ENCODE results near the gene WRNIP1.

WRNIP1 gene

DNA sequence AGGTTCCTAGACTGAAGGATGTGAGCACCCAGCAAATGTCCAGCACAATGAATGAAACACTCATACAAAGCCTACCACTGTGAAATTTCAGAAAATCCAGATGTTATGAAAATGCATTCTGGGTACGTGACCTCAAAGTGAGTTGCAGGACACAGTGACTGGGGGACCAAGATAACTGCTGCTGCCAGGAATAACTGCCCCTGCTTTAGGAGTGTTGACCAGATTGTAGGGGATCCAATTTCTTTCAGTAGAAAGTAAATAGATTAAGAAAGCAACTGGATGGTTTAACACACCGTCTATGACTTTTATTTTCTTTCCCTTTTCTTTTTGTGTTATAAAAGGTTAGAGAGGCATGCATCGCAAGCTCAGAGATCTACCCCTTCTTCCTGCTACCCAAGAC lies 44.0 kb upstream of the WRNIP1 start:
- TF ChIP-seq, protein P1, sequence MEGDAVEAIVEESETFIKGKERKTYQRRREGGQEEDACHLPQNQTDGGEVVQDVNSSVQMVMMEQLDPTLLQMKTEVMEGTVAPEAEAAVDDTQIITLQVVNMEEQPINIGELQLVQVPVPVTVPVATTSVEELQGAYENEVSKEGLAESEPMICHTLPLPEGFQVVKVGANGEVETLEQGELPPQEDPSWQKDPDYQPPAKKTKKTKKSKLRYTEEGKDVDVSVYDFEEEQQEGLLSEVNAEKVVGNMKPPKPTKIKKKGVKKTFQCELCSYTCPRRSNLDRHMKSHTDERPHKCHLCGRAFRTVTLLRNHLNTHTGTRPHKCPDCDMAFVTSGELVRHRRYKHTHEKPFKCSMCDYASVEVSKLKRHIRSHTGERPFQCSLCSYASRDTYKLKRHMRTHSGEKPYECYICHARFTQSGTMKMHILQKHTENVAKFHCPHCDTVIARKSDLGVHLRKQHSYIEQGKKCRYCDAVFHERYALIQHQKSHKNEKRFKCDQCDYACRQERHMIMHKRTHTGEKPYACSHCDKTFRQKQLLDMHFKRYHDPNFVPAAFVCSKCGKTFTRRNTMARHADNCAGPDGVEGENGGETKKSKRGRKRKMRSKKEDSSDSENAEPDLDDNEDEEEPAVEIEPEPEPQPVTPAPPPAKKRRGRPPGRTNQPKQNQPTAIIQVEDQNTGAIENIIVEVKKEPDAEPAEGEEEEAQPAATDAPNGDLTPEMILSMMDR (IDR thresholded peaks at IDR 0.05; ENCODE audit: insufficient read depth, low read length, missing control alignments) = no peak
- no peak for DNase-seq (ENCODE audit: low read depth, low spot score)
- H3K4me3 ChIP-seq (ENCODE audit: low read depth, low read length) = no peak overlapping the region
- CTCF ChIA-PET = no interaction called here
- POLR2A ChIA-PET = no interaction called here

DNA sequence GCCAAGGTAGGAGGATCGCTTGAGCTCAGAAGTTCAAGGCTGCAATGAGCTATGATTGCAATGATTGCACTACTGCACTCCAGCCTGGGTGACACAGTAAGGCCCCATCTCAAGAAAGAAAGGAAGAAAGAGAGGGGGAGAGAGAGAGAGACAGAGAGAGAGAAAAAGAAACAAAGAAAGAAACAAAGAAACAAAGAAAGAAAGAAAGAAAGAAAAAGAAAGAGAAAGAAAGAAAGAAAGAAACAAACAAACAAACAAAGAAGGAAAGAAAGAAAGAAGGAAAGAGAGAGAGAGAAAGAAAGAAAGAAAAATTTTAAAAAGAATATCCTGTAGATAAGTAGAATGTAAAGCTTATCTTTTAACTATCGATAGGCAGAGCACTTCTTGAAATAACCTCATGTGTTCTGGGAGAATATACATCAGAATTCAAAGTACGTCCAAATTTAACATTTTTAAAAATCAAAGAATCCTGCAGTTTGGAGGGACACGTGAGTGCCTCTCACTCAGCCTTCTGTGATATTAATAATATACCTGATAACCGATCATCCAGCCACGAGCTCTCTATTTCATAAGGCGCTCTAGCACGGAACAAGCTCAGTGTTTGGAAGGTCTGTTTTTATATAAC lies 39.7 kb upstream of the WRNIP1 start:
- ChIA-PET POLR2A (no interaction called here), CTCF (interaction anchor here (1.2 to 3.5 kb wide), 2 partner anchors 13 to 25 kb away, joined by 5 to 18 read pairs; partner anchors contain the start of gene MYLK4)
- DNase-seq (ENCODE audit: low read depth, low spot score) = no peak
- H3K4me3 ChIP-seq (ENCODE audit: low read depth, low read length) = no peak overlapping the region
- TF ChIP-seq, protein P1 (IDR thresholded peaks at IDR 0.05; ENCODE audit: insufficient read depth, low read length, missing control alignments) = no peak

DNA sequence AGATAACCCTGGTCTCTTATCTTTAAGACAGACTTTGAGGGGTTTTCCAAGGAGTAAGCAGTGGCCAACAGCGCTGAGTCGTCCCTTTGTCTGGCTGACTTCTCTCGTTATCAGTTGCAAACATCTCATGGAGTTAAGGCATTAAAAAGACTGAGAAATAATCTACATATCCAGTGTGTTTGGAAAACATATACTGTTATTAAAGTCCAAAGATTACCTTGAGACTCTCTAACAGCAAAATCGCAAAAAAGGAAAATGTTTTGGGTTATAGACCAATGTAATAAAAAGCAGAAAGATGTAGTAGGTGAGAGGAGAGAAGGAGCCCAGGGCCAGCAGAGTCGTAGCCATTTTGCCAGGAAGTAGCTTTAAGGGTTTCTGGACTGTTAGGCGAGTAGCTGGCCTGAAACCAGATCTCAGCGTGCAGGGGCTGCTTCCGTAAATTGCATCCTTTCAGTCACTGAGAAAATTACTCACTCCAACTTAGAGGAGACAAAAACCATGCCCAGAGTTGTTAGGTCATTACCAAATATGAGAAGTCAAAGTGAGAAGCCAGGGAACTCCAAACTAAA lies 39.1 kb upstream of the WRNIP1 start:
- H3K4me3 ChIP-seq (ENCODE audit: low read depth, low read length) = no peak overlapping the region
- ChIA-PET CTCF (interaction anchor here (1.0 to 1.2 kb wide), 2 partner anchors 12 to 24 kb away, joined by 5 to 6 read pairs; partner anchors contain the start of gene MYLK4), POLR2A (no interaction called here)
- DNase-seq (ENCODE audit: low read depth, low spot score) = no peak
- TF ChIP-seq, protein P1 (IDR thresholded peaks at IDR 0.05; ENCODE audit: insufficient read depth, low read length, missing control alignments) = no peak

DNA sequence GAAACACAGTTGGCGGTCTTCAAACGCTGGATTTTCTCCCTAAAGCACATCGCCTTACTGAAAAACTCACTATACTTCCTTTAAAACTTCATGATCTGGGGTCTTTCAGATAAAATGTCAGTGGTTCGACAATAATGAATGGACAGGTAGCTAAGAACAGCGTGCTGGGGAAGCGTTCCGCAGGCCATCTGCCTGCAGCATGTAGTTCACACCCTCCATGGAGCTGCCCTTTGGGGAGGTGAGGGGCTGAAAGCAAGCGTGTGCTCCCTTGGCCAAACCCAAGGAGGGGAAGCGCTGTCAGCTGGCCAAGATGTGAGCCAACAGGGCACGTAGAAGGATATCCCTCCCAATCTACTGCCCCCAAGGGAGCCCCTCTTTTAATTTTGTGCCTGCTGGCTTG lies 35.3 kb upstream of the WRNIP1 start:
- DNase-seq (ENCODE audit: low read depth, low spot score) = no peak
- no peak overlapping the region for H3K4me3 ChIP-seq (ENCODE audit: low read depth, low read length)
- CTCF ChIA-PET = interaction anchor here (1.6 kb wide), 1 partner anchor 20 kb away, joined by 3 read pairs; no protein-coding TSS in a partner anchor
- TF ChIP-seq, protein P1 (IDR thresholded peaks at IDR 0.05; ENCODE audit: insufficient read depth, low read length, missing control alignments) = no peak
- POLR2A ChIA-PET = no interaction called here

DNA sequence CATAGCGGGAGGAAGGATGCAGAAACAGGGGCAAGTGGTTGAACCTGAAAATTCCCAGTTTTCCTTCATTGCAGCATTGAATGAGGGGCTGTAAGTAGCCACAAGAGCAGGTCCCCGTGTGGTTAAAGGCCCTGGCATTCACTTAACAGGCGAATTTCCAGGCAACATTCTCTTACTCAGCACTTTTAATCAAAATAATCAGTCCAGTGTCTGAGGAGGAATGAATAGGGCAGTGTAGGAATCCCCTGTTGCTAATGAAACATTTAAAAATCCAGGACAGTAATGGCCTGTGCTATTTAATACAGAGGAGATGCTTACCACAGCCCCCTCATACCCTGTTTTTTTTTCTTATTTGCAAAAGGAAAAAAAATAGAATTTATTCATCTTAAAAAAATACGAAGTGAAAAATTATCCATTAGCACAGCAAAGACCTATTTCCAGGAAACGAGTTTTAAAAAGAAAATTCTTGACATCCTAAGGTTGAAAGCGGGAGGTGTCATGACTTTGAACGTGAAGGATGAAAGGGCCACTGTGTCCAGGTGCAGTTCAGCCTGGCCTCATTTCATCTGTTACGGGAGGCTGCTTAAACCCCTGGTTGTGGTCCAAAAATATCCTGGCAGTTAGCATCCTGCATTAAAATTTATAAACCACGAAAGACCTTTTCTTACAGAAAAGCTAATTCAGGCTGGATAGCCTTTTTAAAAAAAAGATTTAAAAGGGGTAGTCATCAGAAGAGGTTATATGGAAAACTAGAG lies 34.7 kb upstream of the WRNIP1 start:
- TF ChIP-seq, protein P1 (IDR thresholded peaks at IDR 0.05; ENCODE audit: insufficient read depth, low read length, missing control alignments) = no peak
- no peak overlapping the region for H3K4me3 ChIP-seq (ENCODE audit: low read depth, low read length)
- DNase-seq (ENCODE audit: low read depth, low spot score) = no peak
- POLR2A ChIA-PET = no interaction called here
- CTCF ChIA-PET = interaction anchor here (1.6 kb wide), 1 partner anchor 19 kb away, joined by 3 read pairs; no protein-coding TSS in a partner anchor

All from AG04449 (cell line).